K562 (cell line): Measurements from ENCODE around the gene LSM4. TPM values are rescaled to one million over a fixed set of nuclear protein-coding genes. Genes with fewer than 3 reads are reported as not detected.

ENCODE experiments used
- CCNT2 ChIP-seq: IDR thresholded peaks from 2 replicates; pipeline ENCODE4 v1.6.1; 2011; ENCODE audit warnings: borderline replicate concordance, low read depth, mild to moderate bottlenecking, moderate library complexity, mixed read lengths, low read length; ENCODE audit not compliant: insufficient read length; ENCODE audit errors: extremely low read depth
- ERF ChIP-seq: fragments of 450-650 bp; formaldehyde crosslinking; IDR thresholded peaks from 2 replicates; pipeline ENCODE4 v1.4.0; 2020; ENCODE audit warnings: mild to moderate bottlenecking, mixed read lengths
- FIP1L1 ChIP-seq: fragments of 200-400 bp; formaldehyde crosslinking; IDR thresholded peaks from 2 replicates; pipeline ENCODE4 v1.6.1; 2018; ENCODE audit warnings: mild to moderate bottlenecking, low read depth, low read length; ENCODE audit not compliant: poor library complexity, severe bottlenecking
- FOXP1 ChIP-seq: sonication (generic); formaldehyde crosslinking; IDR thresholded peaks from 2 replicates; pipeline ENCODE4 v1.8.0; 2022; ENCODE audit warnings: mild to moderate bottlenecking, missing genetic modification reagents
- HNRNPL ChIP-seq: fragments of 200-400 bp; formaldehyde crosslinking; IDR thresholded peaks from 2 replicates; pipeline ENCODE4 v1.6.1; 2017; ENCODE audit warnings: low read depth, mild to moderate bottlenecking, low read length
- HNRNPLL ChIP-seq: fragments of 200-400 bp; formaldehyde crosslinking; IDR thresholded peaks from 2 replicates; pipeline ENCODE4 v1.6.1; 2017; ENCODE audit warnings: low read length, low read depth, mild to moderate bottlenecking; ENCODE audit not compliant: poor library complexity, severe bottlenecking
- KLF10 ChIP-seq: fragments of 250-450 bp; sonication (Bioruptor Pico); IDR thresholded peaks from 2 replicates; pipeline ENCODE4 v1.6.1; 2021; ENCODE audit warnings: matching md5 sums
- PRPF4 ChIP-seq: fragments of 200-400 bp; formaldehyde crosslinking; IDR thresholded peaks from one replicate; pipeline ENCODE4 v1.6.1; 2017; ENCODE audit warnings: low read length, low read depth, mild to moderate bottlenecking; ENCODE audit not compliant: insufficient read depth, poor library complexity, severe bottlenecking
- PTBP1 ChIP-seq: fragments of 200-400 bp; formaldehyde crosslinking; IDR thresholded peaks from 2 replicates; pipeline ENCODE4 v1.6.1; 2017; ENCODE audit warnings: low read depth, low read length
- SMARCE1 ChIP-seq: fragments of 450-650 bp; IDR thresholded peaks from 2 replicates; pipeline ENCODE4 v1.7.1; 2016; ENCODE audit warnings: mild to moderate bottlenecking
- SP1 ChIP-seq: sonication (generic); formaldehyde crosslinking; IDR thresholded peaks from 2 replicates; pipeline ENCODE4 v1.8.1; 2022; ENCODE audit warnings: mild to moderate bottlenecking, missing genetic modification reagents
- TEAD1 ChIP-seq, 2 experiments: fragments of 450-650 bp in 1 of 2; sonication (generic) in 1 of 2; formaldehyde crosslinking; IDR thresholded peaks; 2 replicates each; pipeline versions ENCODE4 v1.4.0 to v1.8.0; 2020 to 2022; ENCODE audit warnings: mild to moderate bottlenecking in 2 of 2, missing genetic modification reagents in 1 of 2
- ZC3H4 ChIP-seq: sonication (generic); formaldehyde crosslinking; IDR thresholded peaks from 2 replicates; pipeline ENCODE4 v1.9.0; 2021; ENCODE audit warnings: missing genetic modification reagents, borderline replicate concordance
- ZKSCAN3 ChIP-seq: fragments of 250-450 bp; sonication (Bioruptor Pico); IDR thresholded peaks from 2 replicates; pipeline ENCODE4 v1.4.0; 2020
- ZNF175 ChIP-seq: fragments of 200-800 bp; sonication (Bioruptor generic); IDR thresholded peaks from 2 replicates; pipeline ENCODE4 v1.6.1; 2016; ENCODE audit warnings: low read depth, mild to moderate bottlenecking, missing genetic modification characterization, missing compliant biosample characterization
- ZNF583 ChIP-seq: fragments of 250-450 bp; sonication (Bioruptor Pico); IDR thresholded peaks from 2 replicates; pipeline ENCODE4 v1.4.0; 2020
- ZNF75A ChIP-seq: fragments of 450-650 bp; formaldehyde crosslinking; IDR thresholded peaks from 2 replicates; pipeline ENCODE4 v1.4.0; 2020; ENCODE audit warnings: mild to moderate bottlenecking
- polyA plus RNA-seq, 8 experiments: library from polyadenylated mRNA; depleted of rRNA in 4 of 8; stranded (reverse) in 5 of 8; unstranded in 3 of 8; fragments of >200 nt; fragmentation: Nextera tagmentation in 2 of 8; fragmentation: Illumina TruSeq in 1 of 8; extraction: Ambion mirVana in 2 of 8; extraction: Trizol in 1 of 8; gene quantifications; 2 replicates each; pipeline versions ENCODE4 v1.2.1 to v1.2.3, GENCODE V29; 2011 to 2014; ENCODE audit warnings: inconsistent platforms in 1 of 8, missing spikeins in 1 of 8
- total RNA-seq, 7 experiments: library from RNA; depleted of rRNA in 6 of 7; stranded (reverse); fragments of >200 nt in 6 of 7; fragmentation: Illumina TruSeq in 2 of 7; extraction: Trizol in 2 of 7; gene quantifications; 2 replicates each; pipeline versions ENCODE4 v1.2.1 to v1.2.3, GENCODE V29; 2011 to 2021; ENCODE audit warnings: low replicate concordance in 1 of 7
- TF ChIP-seq, protein P1 (sequence below): IDR thresholded peaks from 2 replicates; pipeline ENCODE4 v1.6.1; 2011; ENCODE audit not compliant: insufficient read length; ENCODE audit errors: extremely low read depth
- TF ChIP-seq, protein P2 (sequence below): fragments of 450-650 bp; IDR thresholded peaks from 2 replicates; pipeline ENCODE4 v1.6.1; 2014; ENCODE audit warnings: low read depth, mild to moderate bottlenecking, moderate library complexity, borderline replicate concordance
- TF ChIP-seq, protein P3 (sequence below), 2 experiments: fragments of 450-650 bp in 1 of 2; IDR thresholded peaks; 2 replicates each; pipeline ENCODE4 v1.6.1; 2011 to 2017; ENCODE audit warnings: low read depth in 2 of 2, antibody characterized with exemption in 1 of 2, borderline replicate concordance in 1 of 2, low read length in 1 of 2, mild to moderate bottlenecking in 1 of 2, mixed read lengths in 1 of 2; ENCODE audit not compliant: control insufficient read depth in 1 of 2

The LSM4 gene
- total and polyA plus RNA-seq, 9 of the 15 experiments (the other 6 are each of a cell fraction or from before 2014, with no cell fraction given): 11.9 to 763 (median 202) TPM

GRCh38 chr19:18280247-18281081 lies 42.4 kb downstream of the LSM4 start (continued):
- TF ChIP-seq HNRNPL (peak; percentile 96), ZKSCAN3 (CRISPR knock-in tag) (no peak), ZNF583 (CRISPR knock-in tag) (no peak), TEAD1 (CRISPR knock-in tag; IDR thresholded peaks at IDR 0.05) (peak in 1 of 2 experiments; percentile 51; a peak in 1 of 4 replicates), PRPF4 (peak; percentile 93), ZNF175 (CRISPR knock-in tag) (no peak), SMARCE1 (no peak), CCNT2 (peak; percentile 88), SP1 (peak; percentile 84), FOXP1 (peak; percentile 83; the same call in 1 of the 2 replicates), ERF (CRISPR knock-in tag) (peak; percentile 84; the same call in 1 of the 2 replicates), FIP1L1 (peak; percentile 99), HNRNPLL (peak; percentile 93), PTBP1 (no peak), KLF10 (CRISPR knock-in tag) (no peak), ZC3H4 (CRISPR knock-in tag) (peak; percentile 98; the same call in 1 of the 2 replicates), ZNF75A (CRISPR knock-in tag) (no peak)
- TF ChIP-seq, protein P1, sequence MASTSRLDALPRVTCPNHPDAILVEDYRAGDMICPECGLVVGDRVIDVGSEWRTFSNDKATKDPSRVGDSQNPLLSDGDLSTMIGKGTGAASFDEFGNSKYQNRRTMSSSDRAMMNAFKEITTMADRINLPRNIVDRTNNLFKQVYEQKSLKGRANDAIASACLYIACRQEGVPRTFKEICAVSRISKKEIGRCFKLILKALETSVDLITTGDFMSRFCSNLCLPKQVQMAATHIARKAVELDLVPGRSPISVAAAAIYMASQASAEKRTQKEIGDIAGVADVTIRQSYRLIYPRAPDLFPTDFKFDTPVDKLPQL: no peak
- TF ChIP-seq, protein P2, sequence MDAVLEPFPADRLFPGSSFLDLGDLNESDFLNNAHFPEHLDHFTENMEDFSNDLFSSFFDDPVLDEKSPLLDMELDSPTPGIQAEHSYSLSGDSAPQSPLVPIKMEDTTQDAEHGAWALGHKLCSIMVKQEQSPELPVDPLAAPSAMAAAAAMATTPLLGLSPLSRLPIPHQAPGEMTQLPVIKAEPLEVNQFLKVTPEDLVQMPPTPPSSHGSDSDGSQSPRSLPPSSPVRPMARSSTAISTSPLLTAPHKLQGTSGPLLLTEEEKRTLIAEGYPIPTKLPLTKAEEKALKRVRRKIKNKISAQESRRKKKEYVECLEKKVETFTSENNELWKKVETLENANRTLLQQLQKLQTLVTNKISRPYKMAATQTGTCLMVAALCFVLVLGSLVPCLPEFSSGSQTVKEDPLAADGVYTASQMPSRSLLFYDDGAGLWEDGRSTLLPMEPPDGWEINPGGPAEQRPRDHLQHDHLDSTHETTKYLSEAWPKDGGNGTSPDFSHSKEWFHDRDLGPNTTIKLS: no peak; the same call in 1 of the 2 replicates
- TF ChIP-seq, protein P3, sequence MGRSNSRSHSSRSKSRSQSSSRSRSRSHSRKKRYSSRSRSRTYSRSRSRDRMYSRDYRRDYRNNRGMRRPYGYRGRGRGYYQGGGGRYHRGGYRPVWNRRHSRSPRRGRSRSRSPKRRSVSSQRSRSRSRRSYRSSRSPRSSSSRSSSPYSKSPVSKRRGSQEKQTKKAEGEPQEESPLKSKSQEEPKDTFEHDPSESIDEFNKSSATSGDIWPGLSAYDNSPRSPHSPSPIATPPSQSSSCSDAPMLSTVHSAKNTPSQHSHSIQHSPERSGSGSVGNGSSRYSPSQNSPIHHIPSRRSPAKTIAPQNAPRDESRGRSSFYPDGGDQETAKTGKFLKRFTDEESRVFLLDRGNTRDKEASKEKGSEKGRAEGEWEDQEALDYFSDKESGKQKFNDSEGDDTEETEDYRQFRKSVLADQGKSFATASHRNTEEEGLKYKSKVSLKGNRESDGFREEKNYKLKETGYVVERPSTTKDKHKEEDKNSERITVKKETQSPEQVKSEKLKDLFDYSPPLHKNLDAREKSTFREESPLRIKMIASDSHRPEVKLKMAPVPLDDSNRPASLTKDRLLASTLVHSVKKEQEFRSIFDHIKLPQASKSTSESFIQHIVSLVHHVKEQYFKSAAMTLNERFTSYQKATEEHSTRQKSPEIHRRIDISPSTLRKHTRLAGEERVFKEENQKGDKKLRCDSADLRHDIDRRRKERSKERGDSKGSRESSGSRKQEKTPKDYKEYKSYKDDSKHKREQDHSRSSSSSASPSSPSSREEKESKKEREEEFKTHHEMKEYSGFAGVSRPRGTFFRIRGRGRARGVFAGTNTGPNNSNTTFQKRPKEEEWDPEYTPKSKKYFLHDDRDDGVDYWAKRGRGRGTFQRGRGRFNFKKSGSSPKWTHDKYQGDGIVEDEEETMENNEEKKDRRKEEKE (IDR thresholded peaks at IDR 0.05; ENCODE audit: borderline replicate concordance in 1 of 2, control insufficient read depth in 1 of 2, low read depth in 2 of 2, low read length in 1 of 2): peak in 1 of 2 experiments; percentile 48; a peak in 1 of 4 replicates
